GM10248 (cell line): ENCODE measurements around the gene GLRA1.

Experiments
- CTCF ChIA-PET: fragments of 300-600 bp; sonication (Branson Sonifier 250); formaldehyde crosslinking; extraction: SDS; loops from one replicate; lab custom pipeline; 2021; ENCODE audit warnings: antibody characterized with exemption; lab: Yijun Ruan, JAX
- POLR2A ChIA-PET: fragments of 350-650 bp; sonication (Branson Sonifier 250); formaldehyde crosslinking; extraction: SDS; loops from one replicate; lab custom pipeline; 2020; ENCODE audit warnings: antibody characterized with exemption; lab: Yijun Ruan, JAX
- DNase-seq: peaks from one replicate; pipeline ENCODE4 v3.0.0; 2012; ENCODE audit errors: extremely low spot score
- TF ChIP-seq, protein P1 (sequence below): IDR thresholded peaks from 2 replicates; pipeline ENCODE4 v1.5.1; 2012; ENCODE audit warnings: mild to moderate bottlenecking, low read depth; ENCODE audit errors: extremely low read depth, missing control alignments, control extremely low read depth

The GLRA1 gene

GRCh38 chr5:151815051-151815450 lies 109.6 kb downstream of the GLRA1 start:
- TF ChIP-seq, protein P1, sequence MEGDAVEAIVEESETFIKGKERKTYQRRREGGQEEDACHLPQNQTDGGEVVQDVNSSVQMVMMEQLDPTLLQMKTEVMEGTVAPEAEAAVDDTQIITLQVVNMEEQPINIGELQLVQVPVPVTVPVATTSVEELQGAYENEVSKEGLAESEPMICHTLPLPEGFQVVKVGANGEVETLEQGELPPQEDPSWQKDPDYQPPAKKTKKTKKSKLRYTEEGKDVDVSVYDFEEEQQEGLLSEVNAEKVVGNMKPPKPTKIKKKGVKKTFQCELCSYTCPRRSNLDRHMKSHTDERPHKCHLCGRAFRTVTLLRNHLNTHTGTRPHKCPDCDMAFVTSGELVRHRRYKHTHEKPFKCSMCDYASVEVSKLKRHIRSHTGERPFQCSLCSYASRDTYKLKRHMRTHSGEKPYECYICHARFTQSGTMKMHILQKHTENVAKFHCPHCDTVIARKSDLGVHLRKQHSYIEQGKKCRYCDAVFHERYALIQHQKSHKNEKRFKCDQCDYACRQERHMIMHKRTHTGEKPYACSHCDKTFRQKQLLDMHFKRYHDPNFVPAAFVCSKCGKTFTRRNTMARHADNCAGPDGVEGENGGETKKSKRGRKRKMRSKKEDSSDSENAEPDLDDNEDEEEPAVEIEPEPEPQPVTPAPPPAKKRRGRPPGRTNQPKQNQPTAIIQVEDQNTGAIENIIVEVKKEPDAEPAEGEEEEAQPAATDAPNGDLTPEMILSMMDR, result no peak
- ChIA-PET POLR2A (interaction anchor here (1.2 kb wide), 1 partner anchor 8 kb away, joined by 3 read pairs; no protein-coding TSS in a partner anchor), CTCF (interaction anchor here (1.2 to 4.6 kb wide), 4 partner anchors 9 to 328 kb away, joined by 3 to 51 read pairs (median 4); no protein-coding TSS in a partner anchor)
- DNase-seq, result no peak

DNA sequence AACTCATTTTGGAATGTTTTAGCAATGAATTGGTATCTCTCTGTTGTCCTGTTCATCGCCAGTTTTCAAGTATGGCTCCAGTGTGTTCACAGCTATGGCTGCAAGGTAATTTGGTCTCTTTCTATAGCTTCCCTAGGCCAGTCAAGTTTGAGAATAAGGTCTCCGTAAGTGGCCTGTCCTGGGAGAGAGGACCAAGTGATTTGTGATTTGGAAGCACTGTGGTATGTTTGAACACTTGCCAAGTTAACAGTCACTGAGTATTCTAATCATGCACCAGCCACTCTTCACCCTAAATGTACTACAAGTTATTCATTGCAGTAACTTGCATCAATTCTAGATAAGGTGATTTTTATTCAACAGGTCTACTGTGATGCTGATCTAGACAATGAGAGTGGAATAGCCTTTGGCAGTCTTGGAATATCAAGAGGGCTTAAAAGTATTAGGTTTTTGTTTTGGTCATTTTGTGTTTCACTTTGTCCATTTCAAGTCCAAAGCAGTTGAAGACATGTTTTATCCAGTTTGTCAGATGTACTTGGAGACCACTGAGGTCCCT lies 111.8 kb downstream of the GLRA1 start:
- CTCF ChIA-PET, result interaction anchor here (1.6 to 5.9 kb wide), 3 partner anchors 13 to 154 kb away, joined by 4 to 31 read pairs (median 5); no protein-coding TSS in a partner anchor
- TF ChIP-seq, protein P1, result no peak
- no peak for DNase-seq
- POLR2A ChIA-PET, result no interaction called here

- CTCF ChIA-PET, result interaction anchor here (1.2 to 5.9 kb wide), 2 partner anchors 14 to 62 kb away, joined by 3 to 31 read pairs; no protein-coding TSS in a partner anchor
- TF ChIP-seq, protein P1, result no peak
These were observed 112.9 kb downstream of the GLRA1 start for GRCh38 chr5:151811593-151812321.

DNA sequence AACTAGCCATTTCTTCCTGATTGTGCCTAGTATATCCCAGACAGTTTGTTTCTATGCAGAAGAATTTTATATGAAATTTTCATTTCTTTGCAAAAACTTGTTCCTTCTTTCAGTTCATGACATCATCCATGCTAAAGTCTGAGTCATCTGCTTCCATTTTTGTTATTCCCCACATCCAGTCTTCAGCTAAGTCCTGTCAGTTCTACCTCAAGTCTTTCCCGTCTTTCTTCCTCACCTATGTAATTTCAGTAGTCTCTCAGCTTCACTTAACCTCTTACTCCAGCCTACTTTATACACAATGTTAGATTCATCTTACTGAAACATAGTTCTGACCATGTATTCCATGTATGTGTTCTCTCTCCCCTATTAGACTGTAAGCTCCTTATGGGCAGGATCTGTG lies 113.8 kb downstream of the GLRA1 start:
- TF ChIP-seq, protein P1, result no peak
- CTCF ChIA-PET, result interaction anchor here (1.0 to 5.9 kb wide), 5 partner anchors 9 to 276 kb away, joined by 3 to 31 read pairs (median 6); no protein-coding TSS in a partner anchor
- DNase-seq, result no peak
- POLR2A ChIA-PET, result no interaction called here

More at GRCh38 chr5:151811593-151812321, 112.9 kb downstream of the GLRA1 start:
- POLR2A ChIA-PET, result no interaction called here
- no peak for DNase-seq

DNA sequence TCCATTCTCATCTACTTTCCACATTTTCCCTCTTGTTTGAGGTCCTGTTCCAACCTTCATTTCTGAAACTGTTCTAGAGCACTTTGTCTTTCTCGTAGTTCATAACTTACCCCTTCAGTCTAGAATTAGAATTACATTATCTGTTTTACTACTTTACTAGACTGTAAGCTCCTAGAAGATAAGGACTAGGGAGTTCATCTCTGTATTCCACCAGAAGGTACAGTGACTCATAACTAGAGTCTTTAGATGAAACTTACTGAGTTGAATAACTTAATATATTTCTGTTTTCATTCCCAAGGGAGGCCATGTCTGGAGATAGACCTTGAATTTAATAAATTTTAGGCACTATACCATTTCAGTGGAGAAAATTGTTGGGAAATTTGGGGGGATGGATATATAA lies 114.2 kb downstream of the GLRA1 start:
- no peak for DNase-seq
- ChIA-PET POLR2A (no interaction called here), CTCF (interaction anchor here (0.6 to 5.9 kb wide), 6 partner anchors 9 to 277 kb away, joined by 3 to 31 read pairs (median 4); no protein-coding TSS in a partner anchor)
- TF ChIP-seq, protein P1, result no peak

DNA sequence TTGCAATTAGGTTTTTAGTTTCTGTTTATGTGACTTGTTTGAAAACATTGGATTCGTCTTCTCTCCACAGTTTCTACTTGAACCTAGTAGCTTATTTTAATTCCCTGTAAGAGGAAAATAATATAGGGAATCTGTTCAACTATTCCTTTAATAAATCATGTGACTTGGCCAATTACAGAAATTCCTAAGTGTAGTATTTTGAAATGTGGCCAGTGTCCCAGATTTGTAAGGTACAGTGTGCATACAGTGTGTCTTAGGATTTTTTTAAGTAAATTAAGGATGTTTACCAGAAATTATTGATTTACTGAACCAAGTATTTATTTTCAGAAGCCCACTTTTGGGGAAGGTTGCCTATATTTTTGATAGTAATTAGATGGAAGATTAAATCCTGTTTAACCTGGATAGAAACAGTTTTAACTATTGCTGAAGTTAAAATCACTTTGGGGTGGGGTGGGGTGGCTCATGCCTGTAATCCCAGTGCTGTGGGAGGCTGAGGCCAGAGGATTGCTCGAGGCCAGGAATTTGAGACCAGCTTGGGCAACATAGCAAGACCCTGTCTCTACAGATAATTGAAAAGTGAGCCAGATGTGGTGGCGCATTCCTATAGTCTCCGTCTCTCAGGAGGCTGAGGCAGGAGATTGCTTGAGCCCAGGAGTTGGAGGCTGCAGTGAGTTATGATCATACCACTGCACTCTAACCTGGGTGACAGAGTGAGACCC lies 116.0 kb downstream of the GLRA1 start:
- POLR2A ChIA-PET, result no interaction called here
- DNase-seq, result no peak
- CTCF ChIA-PET, result interaction anchor here (1.2 to 5.9 kb wide), 3 partner anchors 9 to 17 kb away, joined by 4 to 31 read pairs (median 6); no protein-coding TSS in a partner anchor
- TF ChIP-seq, protein P1, result no peak
